HG02588 (cell line): ENCODE data around the gene TTBK1.

Experiments
- ATAC-seq: cut with Tn5 transposase; IDR thresholded peaks from one replicate; pipeline ENCODE4 v1.9.1; 2021; ENCODE audit warnings: mild to moderate bottlenecking, moderate library complexity; ENCODE audit not compliant: unreplicated experiment

Gene TTBK1

DNA sequence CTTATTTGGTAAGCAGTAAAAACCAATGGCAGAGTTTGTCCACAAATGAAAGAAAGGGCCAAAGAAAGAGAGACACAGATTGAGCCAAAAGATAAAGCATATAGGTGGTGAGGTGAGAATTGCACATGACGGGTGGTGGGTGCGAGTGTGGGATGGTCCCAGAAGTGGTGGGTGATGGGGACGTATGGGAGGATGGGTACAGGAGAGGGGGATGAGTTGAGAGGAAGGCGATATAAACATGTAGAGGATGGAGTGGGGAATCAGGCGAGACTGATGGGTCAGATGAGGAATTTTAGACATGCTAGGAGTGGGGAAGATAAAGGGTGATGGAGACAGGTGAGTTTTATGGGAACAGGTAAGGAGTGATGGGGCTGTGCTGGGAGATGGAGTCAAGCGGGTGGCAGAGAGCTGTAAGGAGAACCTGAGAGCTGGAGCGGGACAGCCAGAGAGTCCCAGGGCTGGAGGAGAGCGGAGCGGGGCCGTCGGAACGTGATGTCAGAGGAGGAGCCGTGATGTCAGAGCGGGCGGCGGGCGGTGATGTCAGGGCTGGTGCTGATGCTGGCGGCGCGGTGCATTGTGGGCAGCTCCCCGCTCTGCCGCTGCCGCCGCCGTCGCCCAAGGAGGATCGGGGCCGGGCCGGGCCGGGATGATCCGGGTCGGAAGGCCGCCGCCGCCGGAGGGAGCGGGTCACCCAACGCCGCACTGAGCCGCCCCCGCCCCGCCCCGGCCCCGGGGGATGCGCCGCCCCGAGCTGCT, at the start of gene TTBK1:
TSS of gene TTBK1 (plus strand) at position 574 of the 756 bp plus-strand sequence. CDS start 3,180 bp downstream, outside the sequence.
- no peak for ATAC-seq

DNA sequence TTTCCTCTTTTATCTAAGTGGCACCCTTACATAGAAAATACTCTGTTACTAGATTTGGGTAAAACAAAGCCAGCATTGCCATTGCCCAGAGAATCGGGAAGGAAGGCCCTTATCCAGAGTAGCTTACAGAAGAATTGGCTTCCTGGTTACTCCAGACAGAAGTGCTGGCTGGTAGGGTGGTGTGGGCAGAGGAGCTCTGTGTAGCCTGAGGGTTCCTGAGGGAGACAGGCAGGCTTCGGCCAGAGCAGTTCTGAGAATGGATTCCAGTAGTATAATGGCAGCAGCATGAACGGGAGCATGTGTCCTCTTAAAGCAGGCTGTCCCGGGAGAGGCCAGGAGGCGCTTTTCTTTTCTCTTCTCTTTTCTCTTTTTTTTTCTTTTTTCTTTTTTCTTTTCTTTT, 49.4 kb upstream of the TTBK1 start:
- no peak for ATAC-seq

DNA sequence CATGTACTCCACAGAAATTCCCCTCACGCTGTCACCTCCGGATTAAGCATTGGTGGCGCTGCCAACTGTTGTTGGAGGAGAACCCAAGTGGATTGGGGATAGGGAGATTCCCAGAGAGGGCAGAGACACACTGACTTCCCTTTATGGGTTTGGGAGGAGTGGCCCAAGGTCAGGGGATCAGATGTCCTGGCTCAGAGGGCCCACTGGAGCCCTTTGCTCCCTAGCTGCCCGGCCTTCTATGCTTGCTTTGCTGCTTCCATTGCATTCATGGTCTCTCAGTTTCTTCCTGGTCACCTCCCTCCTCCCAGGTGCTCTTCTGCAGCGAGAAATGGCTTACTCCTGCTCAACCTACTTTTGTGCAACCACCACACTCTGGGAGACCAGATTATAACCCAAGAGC, 46.9 kb upstream of the TTBK1 start:
- ATAC-seq: no peak

DNA sequence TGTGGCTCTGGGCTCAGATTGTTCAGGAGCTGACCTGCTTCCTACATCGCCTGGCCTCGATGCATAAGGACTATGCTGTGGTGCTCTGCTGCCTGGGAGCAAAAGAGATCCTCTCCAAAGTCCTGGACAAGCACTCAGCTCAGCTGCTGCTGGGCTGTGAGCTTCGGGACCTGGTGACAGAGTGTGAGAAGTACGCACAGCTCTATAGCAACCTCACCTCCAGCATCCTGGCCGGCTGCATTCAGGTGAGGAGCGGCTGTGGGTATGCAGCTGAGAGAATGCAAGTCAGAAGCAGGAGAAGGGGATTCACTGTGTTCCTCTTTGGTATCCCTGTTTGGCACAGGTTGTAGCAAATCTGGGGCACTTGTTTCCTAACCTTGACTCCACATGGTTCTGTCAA, 43.4 kb upstream of the TTBK1 start:
- ATAC-seq: no peak

DNA sequence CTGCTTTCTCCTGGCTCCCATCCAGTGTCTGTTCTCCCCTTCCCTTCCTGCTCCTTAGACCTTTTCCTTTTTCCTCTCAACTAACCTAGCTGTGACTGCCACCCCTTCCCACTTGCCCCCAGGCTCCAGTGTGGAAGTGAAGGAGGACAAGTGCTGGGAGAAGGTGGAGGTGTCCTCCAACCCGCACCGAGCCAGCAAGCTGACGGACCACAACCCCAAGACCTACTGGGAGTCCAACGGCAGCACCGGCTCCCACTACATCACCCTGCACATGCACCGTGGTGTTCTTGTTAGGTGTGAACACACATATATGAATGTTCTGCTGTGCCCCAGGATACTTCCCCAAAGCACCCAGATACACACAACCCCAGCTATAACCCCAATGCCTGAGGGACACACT, 42.7 kb upstream of the TTBK1 start:
- ATAC-seq: no peak

DNA sequence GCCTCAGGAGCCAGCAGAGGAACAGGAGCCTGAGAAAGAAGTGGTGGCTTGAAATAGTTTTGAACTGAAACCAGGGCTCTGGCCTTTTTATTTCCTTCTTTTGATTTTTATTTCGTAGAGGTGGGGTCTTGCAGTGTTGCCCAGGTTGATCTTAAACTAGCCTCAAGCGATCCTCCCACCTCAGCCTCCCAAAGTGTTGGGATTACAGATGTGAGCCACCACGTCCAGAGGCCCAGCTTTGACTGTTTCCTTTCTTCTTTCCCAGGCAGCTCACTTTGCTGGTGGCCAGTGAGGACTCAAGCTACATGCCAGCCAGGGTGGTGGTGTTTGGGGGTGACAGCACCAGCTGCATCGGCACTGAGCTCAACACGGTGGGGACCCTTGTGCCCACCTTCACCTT, 40.8 kb upstream of the TTBK1 start:
- ATAC-seq: no peak

DNA sequence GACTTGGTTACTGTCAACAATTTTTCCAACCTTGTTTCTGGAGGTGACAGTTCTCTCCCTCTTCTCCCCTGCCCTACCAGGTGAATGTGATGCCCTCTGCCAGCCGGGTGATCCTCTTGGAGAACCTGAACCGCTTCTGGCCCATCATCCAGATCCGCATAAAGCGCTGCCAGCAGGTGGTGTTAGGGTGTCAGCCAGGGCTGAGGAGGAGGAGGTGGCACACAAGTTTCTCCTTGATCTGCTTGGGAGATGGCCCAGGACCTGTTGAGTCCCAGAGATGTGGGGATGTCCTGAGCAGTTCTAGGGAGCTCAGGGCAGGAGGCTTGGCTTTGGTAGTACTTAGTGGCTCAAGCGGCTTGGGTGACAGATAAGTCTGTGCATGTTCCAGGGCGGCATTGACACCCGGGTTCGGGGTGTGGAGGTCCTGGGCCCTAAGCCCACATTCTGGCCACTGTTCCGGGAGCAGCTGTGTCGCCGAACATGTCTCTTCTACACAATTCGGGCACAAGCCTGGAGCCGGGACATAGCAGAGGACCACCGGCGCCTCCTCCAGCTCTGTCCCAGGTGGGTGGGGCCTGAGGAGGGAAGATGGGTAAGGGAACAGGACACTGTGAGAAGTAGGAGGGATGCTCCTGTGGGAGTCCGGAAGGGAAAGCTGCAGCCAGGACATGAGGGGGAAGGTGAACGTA, 40.1 kb upstream of the TTBK1 start:
- no peak for ATAC-seq

DNA sequence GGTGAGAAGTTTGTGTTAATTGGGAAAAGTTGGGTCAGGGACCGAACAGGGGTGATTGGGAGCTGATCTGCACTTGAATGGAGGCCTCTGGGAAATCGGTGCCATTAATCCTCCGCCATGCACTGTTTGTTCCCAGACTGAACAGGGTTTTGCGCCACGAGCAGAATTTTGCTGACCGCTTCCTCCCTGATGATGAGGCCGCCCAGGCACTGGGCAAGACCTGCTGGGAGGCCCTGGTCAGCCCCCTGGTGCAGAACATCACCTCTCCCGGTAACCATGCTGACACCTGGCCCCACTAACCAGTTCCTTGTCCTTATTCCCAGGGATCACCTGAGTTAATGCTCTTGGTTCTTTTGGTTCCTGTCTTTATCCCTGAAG, 39.6 kb upstream of the TTBK1 start:
- ATAC-seq: no peak

DNA sequence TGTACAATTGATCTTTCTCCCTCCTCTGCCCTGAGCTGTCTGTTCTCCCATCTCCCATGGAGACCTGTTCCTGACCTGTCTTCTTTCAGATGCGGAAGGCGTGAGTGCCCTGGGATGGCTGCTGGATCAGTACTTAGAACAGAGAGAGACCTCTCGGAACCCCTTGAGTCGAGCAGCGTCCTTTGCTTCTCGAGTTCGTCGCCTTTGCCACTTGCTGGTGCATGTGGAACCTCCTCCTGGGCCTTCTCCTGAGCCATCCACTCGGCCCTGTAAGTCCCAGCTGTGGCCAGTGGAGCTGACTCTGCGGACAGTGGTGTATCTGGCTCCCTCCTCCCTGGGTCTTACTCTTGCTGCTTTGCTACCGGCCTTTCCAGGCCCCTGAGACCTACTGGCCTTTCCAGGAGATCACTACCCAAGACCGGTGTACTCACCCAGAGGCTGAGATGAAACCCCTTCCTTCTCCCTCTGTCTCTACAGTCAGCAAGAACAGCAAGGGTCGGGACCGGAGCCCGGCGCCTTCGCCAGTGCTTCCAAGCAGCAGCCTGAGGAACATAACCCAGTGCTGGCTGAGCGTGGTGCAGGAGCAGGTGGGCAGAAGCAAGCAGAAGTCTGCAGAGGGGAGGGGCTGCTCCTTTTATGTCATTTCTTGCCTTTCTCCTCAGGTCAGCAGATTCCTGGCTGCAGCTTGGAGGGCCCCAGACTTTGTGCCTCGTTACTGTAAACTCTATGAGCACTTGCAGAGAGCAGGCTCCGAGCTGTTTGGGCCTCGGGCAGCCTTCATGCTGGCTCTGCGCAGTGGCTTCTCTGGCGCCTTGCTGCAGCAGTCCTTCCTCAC, 38.8 kb upstream of the TTBK1 start:
- no peak for ATAC-seq

DNA sequence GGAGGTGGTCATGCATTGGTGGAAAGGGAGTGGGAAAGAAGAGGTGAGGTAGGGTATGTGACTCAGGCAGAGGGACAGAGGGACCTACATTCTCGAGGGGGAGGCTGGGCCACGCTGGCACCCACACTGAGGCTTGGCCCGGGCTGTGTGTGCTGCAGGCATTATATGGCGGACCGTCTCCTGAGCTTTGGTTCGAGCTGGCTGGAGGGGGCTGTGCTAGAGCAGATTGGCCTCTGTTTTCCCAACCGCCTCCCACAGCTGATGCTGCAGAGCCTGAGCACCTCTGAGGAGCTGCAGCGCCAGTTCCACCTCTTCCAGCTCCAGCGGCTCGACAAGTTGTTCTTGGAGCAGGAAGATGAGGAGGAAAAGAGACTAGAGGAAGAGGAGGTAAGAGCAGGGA, 37.4 kb upstream of the TTBK1 start:
- ATAC-seq: no peak

DNA sequence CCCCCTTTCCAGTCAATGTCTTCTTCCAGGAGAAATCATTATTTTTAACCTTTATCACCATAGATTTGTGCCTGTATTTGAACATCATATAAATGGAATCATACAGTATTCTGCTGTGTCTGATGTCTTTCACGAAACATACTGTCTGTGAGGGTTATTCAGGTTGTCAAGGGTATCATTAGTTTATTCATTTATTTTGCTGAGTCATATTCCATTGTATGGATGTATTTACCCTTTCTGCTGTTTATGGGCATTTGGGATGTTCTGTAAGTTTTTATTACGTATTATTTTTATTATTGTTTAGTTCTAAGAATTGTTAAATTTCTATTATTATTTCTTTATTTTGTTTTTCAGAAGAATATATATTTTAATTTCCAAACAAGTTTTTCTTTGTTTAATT, 36.0 kb upstream of the TTBK1 start:
- ATAC-seq: no peak

DNA sequence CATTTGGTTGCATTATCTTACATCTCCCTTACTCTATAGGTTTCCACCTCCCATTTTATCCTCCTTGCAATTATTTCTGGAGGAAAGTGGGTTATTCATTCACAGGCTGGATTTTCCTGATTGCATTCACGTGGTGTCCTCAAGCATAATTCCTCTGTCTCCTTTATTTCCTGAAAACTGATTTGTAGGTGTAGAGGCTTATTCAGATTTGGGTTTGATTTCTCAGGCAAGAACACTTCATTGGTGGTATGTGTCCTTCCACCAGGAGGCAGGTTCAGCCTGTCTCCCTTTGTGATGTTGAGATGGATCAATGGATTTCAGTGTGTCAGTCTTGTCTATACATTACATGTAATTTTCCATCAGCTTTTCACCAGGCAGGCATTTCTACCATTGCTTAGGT, 31.3 kb upstream of the TTBK1 start:
- ATAC-seq: no peak

DNA sequence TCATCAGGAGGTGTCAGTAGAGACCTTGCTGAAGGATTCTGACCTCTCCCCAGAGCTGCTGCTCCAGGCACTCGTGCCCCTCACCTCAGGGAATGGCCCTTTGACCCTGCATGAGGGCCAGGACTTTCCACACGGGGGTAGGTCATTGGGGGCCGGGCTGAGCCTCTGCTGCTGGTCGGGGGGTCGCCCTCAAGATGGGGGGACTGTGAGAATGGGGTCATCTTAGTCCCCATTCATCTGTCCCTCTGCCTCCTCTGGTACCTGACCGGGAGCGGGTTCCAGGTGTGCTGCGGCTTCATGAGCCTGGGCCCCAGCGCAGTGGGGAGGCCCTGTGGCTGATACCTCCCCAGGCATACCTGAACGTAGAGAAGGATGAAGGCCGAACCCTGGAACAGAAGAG, 29.9 kb upstream of the TTBK1 start:
- ATAC-seq: no peak

DNA sequence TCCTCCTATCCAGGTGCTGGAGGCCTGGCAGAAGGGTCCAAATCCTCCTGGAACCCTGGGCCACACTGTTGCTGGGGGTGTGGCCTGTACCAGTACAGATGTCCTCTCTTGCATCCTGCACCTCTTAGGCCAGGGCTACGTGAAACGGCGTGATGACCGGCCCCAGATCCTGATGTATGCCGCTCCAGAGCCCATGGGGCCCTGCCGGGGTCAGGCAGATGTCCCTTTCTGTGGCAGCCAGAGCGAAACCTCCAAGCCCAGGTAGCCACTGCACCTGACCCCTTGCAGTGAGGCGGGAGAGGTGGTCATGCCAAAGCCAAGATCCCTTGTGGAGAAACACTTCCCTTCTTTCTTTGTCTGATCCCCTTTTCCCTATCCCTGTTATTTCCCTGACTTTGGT, 28.2 kb upstream of the TTBK1 start:
- no peak for ATAC-seq

DNA sequence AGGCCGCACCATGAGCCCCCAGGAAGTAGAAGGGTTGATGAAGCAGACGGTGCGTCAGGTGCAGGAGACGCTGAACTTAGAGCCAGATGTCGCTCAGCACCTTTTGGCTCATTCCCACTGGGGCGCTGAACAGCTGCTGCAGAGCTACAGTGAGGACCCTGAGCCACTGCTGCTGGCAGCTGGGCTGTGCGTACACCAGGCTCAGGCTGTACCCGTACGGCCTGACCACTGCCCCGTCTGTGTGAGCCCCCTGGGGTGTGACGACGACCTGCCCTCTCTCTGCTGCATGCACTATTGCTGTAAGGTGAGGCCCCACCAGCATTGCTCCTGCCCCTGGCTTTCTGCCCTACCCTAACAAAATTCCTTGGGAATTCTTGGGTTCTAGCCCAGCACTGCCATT, 27.1 kb upstream of the TTBK1 start:
- no peak for ATAC-seq

DNA sequence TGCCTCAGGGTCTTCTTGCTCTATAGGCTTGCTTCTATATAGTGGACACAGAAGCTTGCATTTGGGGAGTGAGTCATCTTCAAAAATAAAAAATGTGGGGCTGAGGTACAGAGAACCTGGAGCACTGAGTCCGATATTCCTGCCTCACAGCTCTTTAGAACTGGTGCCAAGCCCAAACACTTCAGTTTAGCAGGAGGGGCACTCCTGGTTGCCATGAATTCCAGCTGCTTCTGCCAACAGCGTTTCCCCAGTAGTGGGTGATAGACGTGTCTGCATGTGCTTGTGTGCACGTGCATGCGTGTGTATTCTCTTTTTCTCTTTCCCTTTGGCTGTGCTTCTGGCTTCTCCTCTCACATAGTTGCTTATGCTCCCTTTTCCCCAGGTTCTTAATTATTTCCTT, 25.9 kb upstream of the TTBK1 start:
- no peak for ATAC-seq

DNA sequence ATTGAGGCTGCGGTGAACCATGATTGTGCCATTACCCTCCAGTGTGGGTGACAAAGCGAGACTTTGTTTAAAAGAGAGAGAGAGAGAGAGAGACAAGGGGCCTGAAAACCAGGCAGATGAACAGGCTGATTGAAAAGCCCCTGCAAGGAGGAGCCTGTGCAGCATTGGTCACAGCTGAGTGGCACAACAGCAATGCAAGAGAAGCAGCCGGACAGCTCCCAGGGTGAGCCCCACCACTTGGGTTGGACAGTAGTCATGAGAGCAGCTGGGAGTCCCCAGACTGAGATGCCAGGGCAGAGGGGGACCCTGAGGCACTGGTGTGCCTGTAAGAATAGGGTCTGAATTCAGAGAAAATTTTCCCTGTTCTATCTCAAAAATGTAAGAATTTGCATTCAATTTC, 24.2 kb upstream of the TTBK1 start:
- ATAC-seq: no peak

DNA sequence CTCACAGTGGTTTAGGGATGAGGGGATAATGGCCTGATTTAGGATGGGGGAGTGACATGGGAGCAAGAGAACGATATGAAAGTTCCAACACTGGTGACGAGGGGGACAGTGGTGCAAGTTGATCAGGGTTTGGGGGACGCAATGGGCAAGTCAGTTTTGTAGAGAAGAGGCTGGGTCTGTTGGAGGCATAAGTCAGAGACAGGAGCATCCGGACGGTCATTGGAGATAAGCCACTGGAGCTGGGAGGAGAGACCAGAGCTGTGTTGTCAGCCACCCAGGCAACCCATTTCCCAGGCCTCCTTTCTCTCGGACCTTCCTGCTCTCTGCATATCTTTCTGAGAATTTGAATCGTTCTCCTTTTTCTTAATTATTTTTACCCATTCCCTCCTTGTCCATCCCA, 23.5 kb upstream of the TTBK1 start:
- no peak for ATAC-seq

DNA sequence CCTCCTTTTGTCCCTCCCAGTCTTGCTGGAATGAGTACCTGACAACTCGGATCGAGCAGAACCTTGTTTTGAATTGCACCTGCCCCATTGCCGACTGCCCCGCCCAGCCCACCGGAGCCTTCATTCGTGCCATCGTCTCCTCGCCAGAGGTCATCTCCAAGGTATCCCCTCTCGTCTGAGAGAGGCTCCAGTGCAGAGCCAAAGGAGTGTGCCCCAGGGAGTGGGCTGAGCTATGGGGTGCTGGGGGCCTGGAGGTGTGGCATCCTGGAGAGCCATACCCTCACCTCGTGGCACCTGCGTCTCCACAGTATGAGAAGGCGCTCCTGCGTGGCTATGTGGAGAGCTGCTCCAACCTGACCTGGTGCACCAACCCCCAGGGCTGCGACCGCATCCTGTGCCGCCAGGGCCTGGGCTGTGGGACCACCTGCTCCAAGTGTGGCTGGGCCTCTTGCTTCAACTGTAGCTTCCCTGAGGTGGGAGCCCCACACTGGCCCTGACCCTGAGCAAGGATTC, 22.8 kb upstream of the TTBK1 start:
- ATAC-seq: no peak

DNA sequence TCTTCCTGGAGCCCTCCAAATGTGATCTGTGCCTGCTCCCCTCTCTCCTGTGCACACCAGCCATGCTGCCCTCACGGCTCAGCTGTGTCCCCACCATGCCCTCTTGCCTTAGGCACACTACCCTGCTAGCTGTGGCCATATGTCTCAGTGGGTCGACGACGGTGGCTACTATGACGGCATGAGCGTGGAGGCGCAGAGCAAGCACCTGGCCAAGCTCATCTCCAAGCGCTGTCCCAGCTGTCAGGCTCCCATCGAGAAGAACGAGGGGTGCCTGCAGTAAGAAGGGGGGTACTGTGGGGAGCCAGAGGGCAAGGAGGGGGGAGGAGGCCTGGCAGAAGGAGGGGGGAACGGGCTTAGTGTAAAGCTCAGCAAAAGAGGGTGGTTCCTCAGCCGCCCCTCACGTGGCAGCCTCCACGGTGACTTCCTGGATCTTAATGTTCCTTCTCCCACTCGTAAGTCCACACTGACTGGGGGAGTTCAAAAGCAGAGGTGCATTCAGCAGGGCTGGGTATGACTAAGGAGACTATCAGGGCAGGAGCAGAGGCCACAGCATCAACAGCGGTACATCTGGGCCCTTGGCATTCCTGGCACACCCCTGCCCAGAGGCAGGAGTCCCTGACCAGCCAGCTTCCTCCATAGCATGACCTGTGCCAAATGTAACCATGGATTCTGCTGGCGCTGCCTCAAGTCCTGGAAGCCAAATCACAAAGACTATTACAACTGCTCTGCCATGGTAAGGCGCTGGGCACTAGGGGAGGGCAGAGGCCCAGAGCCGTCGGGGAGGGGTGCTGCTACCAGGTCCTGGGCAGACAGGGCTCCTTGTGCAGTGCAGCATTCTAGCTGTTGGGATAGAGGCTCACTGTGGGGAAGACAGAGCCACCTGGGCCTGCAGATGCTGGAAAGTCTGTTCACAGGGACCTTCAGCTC, 22.0 kb upstream of the TTBK1 start:
- ATAC-seq: no peak
